HEK293T (cell line): ENCODE data around the gene ZNF574.

ENCODE experiments used
- ARNT ChIP-seq: fragments of 450-650 bp; IDR thresholded peaks from 2 replicates; pipeline ENCODE4 v1.6.1; 2017; ENCODE audit warnings: mild to moderate bottlenecking
- HDGF ChIP-seq: fragments of 450-650 bp; IDR thresholded peaks from 2 replicates; pipeline ENCODE4 v1.6.1; 2017; ENCODE audit warnings: antibody characterized with exemption, borderline replicate concordance
- SP1 ChIP-seq: fragments of 450-650 bp; IDR thresholded peaks from 2 replicates; pipeline ENCODE4 v1.6.1; 2017
- ZNF384 ChIP-seq: fragments of 450-650 bp; IDR thresholded peaks from 2 replicates; pipeline ENCODE4 v1.6.1; 2016

- TF ChIP-seq ZNF384, result no peak
- no peak for TF ChIP-seq HDGF
- no peak for TF ChIP-seq ARNT
- TF ChIP-seq SP1, result no peak
Observed at GRCh38 chr19:42079886-42080763, 4.2 kb downstream of the ZNF574 start.
